Sigmoid colon (tissue), 3 donors: ENCODE results near the gene SLC6A11.

ENCODE experiments used
- POLR2A ChIP-seq, 2 donors: fragments of 450-650 bp; IDR thresholded peaks; one replicate each; pipeline ENCODE4 v1.6.1; 2016; ENCODE audit warnings: antibody characterized with exemption in 2 of 2, mild to moderate bottlenecking in 2 of 2, moderate library complexity in 2 of 2
- TF ChIP-seq, protein P1 (sequence below), 4 experiments: fragments of 450-650 bp in 3 of 4; fragments of 200-600 bp in 1 of 4; IDR thresholded peaks; one replicate each; pipeline ENCODE4 v1.5.1; 2016 to 2019; ENCODE audit warnings: antibody characterized with exemption in 4 of 4, mild to moderate bottlenecking in 3 of 4, moderate library complexity in 2 of 4

DNA sequence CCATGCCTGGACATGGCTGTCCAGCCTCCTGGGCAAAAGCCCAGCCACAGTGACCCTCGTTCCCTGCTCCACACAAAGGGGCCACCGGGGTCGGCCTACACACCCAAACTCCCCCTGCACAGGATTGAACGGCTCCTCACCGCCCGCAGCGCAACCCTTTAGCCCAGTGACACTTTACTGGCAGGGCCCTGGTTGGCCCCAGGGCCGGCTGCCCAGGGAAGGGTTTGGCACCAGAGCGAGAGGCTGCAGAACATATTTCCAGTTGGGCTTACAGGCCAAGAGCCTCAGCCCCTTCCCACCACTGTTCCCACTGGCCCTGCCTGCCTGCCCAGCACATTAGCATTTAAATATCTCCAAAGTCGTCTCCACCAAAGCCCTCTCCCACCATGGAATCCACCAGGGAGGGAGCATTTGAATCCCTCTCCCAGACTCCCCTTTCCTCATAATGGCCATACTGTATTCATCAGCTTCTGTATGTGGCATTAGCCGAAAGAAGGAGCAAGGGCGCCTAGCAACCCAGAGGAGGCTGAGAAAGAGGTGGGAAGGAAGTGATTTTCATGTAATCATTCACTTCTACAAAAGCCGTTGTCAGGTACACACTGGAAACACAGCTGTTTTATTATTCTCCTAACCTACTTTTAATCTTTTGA lies 85.4 kb downstream of the SLC6A11 start:
- TF ChIP-seq, protein P1, sequence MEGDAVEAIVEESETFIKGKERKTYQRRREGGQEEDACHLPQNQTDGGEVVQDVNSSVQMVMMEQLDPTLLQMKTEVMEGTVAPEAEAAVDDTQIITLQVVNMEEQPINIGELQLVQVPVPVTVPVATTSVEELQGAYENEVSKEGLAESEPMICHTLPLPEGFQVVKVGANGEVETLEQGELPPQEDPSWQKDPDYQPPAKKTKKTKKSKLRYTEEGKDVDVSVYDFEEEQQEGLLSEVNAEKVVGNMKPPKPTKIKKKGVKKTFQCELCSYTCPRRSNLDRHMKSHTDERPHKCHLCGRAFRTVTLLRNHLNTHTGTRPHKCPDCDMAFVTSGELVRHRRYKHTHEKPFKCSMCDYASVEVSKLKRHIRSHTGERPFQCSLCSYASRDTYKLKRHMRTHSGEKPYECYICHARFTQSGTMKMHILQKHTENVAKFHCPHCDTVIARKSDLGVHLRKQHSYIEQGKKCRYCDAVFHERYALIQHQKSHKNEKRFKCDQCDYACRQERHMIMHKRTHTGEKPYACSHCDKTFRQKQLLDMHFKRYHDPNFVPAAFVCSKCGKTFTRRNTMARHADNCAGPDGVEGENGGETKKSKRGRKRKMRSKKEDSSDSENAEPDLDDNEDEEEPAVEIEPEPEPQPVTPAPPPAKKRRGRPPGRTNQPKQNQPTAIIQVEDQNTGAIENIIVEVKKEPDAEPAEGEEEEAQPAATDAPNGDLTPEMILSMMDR (IDR thresholded peaks at IDR 0.05), result no peak
- TF ChIP-seq POLR2A (IDR thresholded peaks at IDR 0.05), result no peak
